ENCODE measurements around the gene ADARB2.

DNA sequence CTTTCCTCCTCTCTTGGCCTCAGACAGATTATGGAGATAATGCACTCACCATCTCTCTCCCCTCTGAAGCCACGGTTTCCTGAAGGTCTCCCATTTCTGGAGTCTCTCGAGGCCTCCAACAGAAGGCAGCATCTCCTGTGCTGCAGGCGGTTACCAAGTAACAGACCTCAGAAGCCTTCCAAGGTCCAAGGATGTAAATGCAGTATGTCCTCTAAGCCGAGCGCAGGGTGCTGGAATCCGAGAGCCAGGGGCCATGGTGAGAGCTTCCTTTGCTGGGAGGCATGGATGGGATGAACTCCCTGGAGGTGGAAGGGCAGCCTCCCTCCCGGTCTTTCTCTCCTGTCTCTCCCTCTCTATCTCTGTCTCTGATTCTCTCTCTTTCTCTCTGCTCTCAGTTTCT lies 79.8 kb downstream of the ADARB2 start:
- TF ChIP-seq POLR2A (IDR thresholded peaks at IDR 0.05; ENCODE audit: low read depth) = no peak
- no peak for TF ChIP-seq CTCF (IDR thresholded peaks at IDR 0.05)
- no peak for TF ChIP-seq POLR2AphosphoS5 (IDR thresholded peaks at IDR 0.05)

Data from esophagus muscularis mucosa (tissue), 3 donors.